GM19463 (cell line): Measurements from ENCODE around the gene SMAD6.
"Not testable (repeated sequence)": the region's sequence is repeated elsewhere in the genome, so short reads cannot be mapped to it uniquely, and the experiment has no call there.

Experiments
- ATAC-seq: cut with Tn5 transposase; IDR thresholded peaks from one replicate; pipeline ENCODE4 v1.9.1; 2021; ENCODE audit warnings: mild to moderate bottlenecking, moderate library complexity; ENCODE audit not compliant: unreplicated experiment

The SMAD6 gene

DNA sequence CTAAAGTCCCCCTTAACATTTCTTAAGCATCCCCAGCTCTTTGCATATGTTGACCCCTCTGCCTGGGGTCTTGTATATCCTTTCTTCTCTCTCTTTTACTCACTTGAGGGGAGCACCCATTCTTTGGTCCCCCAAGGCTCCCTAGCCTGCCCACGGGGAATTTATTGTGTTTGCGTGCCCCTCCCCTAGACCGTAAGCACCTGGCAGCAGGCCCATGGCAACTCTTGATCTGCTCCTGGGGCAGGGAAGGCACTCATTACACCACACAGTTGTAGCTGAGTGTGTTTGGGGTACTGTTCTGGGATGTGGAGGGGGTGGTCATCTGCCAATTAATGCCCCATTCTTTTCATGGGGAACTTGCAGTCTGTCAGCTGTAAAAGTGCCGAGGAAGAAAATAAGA lies 27.3 kb upstream of the SMAD6 start:
- ATAC-seq: no peak

GRCh38 chr15:66675446-66675845 lies 26.6 kb upstream of the SMAD6 start:
- ATAC-seq: no peak

DNA sequence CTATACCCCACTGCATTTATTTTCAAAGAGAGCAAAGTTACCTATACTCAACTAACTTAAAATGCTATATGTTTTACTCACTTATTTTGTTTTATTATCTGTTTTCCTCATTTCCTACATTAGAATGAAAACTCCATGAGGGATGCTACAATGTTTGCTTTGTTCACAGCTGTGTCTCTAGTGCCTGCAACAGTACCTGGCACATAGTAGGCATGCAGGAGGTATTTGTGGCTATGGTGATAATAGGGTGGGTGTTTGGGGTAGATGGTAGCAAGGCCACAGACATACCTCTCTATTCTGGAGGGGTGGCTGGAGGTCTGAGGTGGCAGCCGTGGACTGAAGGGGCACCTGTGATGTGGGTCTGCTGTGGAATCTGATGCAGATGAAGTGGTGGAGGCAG lies 24.7 kb upstream of the SMAD6 start:
- no peak for ATAC-seq

DNA sequence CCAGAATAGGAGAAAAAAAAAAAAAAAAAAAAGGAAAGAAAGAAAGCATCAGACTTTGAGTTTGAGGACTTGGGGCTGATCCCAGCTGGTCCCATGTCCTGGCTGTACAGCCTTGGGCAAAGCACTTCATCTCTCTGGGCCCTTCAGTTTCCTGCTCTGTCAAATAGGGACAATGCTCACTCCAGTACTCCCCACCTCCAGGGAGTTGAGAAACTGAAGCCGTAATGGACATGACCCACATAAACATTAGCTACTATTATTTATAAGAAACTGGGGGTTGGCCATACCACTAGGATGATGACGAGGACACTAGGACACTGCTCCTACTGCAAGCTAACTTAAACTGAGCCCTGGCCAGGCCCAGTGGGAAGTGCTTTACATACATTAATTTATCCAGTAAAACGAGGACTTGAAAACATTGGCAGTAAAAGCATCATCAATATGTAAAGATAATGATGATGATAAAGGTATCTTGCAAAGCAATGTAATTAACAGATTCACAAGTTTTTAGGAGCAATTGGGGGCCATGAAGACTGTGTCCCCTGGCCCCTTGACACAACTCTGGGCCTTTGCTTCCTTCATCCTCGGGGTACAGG lies 22.9 kb upstream of the SMAD6 start:
- ATAC-seq: no peak

GRCh38 chr15:66679657-66680108 lies 22.4 kb upstream of the SMAD6 start:
- no peak for ATAC-seq

DNA sequence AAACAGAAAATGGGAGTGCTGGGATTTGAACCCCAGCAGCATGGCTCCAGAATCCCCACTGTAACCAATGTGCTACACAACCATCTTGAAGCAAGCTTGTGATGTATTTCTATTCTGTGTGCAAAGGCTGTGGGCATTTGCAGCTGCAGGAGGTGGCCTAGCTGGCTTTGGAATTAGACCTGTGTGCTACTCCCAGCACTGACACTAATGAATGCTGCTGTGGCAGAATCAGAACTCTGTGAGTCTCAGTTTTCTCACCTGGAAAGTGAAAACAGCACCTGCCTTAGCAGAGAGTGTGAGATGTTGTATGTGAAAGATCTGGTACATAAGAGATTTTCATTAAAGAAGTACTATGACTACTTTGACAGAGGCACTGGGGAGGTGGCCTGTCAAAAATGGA lies 21.5 kb upstream of the SMAD6 start:
- ATAC-seq: no peak

DNA sequence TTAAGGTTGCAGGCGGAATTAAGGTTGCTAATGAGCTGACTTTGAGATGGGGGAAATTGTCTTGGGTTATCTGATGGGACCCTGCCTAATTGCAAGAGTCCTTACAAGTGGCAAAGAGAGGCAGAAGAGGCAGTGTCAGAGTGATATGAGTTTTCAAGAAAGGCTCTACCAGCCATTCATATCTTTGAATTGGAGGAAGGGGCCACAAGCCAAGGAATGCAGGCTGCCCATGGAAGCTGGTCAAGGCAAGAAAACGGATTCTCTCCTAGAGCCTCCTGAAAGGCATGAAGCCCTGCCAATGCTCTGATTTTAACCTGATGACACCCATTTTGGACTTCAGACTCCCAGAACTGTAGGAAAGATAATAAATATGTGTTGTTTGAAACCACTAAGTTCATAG lies 20.6 kb upstream of the SMAD6 start:
- no peak for ATAC-seq

DNA sequence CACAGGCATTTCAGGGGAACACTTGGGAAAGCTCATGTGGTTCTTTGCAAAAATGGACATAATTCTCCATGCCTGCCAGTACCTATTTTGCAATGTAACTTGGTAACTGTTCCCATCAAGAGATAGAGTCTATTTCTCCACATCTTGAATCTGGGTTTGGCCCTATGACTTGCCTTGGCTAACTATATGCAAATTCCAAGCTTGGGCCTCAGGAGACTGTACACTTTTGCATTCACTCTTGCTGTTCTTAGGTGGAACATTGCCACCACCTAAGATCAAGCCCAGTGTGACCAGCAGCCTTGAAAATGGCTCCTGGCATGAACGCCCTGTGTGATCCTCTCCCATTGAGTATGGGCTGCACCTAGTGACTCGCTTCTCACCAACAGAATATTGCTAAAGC lies 19.8 kb upstream of the SMAD6 start:
- no peak for ATAC-seq

- ATAC-seq: no peak
These were observed 19.2 kb upstream of the SMAD6 start for GRCh38 chr15:66682865-66683264.

- ATAC-seq: no peak
These were observed 17.8 kb upstream of the SMAD6 start for GRCh38 chr15:66684136-66684681.

DNA sequence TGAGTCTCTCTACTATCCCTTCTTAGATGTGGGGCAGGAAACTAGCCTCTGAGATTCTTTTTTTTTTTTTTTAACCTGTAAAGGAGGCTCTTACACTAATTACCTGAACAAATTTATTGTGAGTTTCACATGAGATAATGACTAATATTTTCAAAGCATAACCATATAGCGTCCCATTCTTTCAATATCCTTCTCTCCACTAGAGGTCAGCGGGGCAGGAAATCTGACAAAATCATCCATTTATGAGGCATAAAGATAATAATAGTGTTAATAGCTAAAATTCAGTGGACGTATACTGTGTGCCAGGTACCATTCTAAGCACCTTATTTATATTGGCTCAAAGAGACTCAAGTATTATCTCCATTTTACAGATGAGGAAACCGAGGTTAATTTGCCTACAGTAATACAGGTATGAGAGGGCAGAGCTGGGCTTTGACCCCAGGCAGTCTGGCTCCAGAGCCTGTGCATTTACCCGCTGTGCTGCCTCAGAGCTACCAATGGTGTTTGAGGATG lies 16.3 kb upstream of the SMAD6 start:
- ATAC-seq: no peak

DNA sequence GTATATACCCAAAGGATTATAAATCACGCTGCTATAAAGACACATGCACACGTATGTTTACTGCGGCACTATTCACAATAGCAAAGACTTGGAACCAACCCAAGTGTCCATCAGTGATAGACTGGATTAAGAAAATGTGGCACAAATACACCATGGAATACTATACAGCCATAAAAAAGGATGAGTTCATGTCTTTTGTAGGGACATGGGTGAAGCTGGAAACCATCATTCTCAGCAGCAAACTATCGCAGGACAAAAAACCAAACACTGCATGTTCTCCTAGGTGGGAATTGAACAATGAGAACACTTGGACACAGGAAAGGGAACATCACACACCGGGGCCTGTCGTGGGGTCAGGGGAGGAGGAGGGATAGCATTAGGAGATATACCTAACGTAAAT lies 11.1 kb upstream of the SMAD6 start:
- ATAC-seq: not testable (repeated sequence)

DNA sequence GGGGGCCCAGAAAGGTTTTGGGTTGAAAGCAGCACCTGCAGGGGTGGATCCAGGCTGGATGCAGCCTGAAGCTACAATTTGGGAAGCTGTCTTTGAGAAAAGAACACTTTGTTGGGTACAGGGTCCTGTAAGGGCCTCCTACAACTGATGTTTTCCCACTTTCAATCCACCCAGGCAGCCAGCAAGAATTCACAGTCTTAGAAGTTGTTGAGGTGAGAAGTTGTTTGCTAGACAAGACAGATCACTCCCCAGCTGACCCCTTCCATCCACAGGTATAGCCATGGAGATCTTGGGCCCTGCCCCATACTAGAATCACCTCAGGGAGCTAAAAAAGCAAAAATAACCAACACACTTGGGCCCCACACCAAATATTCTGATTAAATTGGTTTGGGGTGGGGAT lies 10.3 kb upstream of the SMAD6 start:
- ATAC-seq: no peak

DNA sequence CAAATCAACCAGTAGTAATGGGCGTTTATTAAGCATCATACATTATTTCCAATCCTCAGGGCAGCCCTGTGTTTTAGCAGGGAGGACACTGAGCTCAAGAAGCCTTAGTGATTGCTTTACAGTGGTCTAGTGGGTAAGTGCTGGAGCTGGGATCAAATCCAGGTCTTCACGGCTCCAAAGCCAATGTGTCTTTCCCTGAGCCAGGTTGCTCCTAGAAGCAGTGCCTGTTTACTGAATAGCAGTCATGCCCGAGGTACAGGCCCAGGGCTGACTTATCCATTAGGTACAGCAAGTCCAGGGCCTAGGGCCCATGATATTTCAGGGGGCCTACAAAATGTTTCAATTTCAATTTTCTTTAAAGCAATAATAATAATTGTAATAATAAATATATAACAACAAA lies 9.6 kb upstream of the SMAD6 start:
- no peak for ATAC-seq

GRCh38 chr15:66692808-66693596 lies 9.0 kb upstream of the SMAD6 start:
- no peak for ATAC-seq

DNA sequence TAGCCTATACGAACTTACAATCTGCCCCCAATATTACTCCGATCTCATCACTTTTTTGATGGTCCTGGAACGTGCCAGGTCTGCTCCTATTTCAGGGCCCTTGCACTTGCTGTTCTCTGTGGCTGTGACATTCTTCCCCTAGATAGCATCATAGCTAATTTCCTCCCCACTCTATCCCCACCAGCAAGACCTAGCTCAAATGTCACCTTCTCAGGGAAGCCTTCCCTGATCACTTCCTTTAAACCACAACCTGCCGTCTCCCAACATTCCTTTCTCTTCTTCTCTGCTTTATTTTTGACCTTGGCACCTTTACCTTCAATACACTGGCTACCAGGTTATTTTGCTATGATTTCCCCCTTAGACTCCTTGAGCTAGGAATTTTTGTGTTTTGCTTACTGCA lies 5.3 kb upstream of the SMAD6 start:
- no peak for ATAC-seq

GRCh38 chr15:66698318-66698961 lies 3.6 kb upstream of the SMAD6 start:
- no peak for ATAC-seq

GRCh38 chr15:66698971-66699370 lies 3.1 kb upstream of the SMAD6 start:
- ATAC-seq: no peak

DNA sequence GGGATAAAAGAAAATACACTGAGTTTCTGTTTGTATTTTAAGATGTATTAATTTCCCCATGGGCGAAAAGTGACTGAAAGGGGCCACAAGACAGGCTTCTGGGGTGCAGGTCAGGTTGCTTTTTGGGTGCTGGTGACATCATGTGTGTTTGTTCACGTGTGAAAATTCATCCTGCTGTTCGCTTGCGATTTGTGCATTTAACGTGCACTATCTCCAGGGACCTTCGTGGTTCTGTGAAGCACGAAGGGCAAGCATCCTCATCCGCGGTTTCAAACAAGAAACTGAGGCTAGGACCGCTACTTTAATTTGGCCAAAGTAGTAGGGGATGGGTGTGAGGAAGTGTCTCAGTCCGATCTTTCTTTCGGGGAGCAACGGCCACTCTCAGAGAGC lies 1.6 kb upstream of the SMAD6 start:
- no peak for ATAC-seq

DNA sequence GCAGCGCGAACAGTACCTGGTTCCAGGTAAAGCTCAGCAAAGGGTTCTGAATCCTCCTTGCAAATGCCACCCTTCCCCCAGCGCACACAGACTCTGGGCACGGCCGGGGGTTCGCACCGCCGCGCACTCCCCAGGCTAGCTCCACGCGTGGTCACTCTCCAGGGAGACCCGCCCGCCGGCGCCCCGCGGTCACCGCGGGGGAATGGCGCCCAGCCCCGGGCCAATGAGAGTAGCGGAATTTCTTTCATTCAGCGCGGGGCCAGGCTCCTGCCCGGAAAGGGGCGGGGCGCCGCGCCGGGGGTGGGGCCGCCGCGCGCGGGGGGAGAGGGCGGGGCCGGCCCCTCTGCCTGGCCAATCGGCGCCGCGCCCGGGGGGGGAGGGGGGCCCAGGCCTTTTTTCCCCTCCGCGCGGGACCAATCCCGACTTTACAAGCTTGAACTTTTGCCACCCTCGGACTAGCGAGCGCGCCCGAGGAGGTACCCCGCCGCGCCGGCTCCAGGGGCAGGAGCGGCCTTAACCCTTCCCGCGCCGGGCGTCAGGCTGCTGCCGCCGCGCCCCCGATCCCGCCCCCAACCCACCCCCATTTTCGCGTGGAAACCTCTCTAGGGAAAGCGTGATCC lies 1.1 kb upstream of the SMAD6 start:
- ATAC-seq: peak; percentile 70

GRCh38 chr15:66701422-66702034 lies 508 bp upstream of the SMAD6 start:
- ATAC-seq: peak; percentile 16
